Kidney epithelial cell (primary cell): Measurements from ENCODE around the gene FAS. TPM values are rescaled to one million over a fixed set of nuclear protein-coding genes. Genes with fewer than 3 reads are reported as not detected.

ENCODE experiments used
- DNase-seq: peaks from one replicate; pipeline ENCODE4 v3.0.0-alpha.2; 2010; ENCODE audit warnings: low read depth
- H3K27me3 ChIP-seq: 2 replicates; pipeline ENCODE4 v1.6.0; 2011; ENCODE audit warnings: low read length; ENCODE audit not compliant: control insufficient read depth, insufficient read depth
- H3K36me3 ChIP-seq: 2 replicates; pipeline ENCODE4 v1.5.1; 2011; ENCODE audit warnings: low read length; ENCODE audit not compliant: control insufficient read depth, insufficient read depth
- H3K4me3 ChIP-seq: 2 replicates; pipeline ENCODE4 v1.5.1; 2011; ENCODE audit warnings: low read depth, mild to moderate bottlenecking, control low read depth, low read length
- CTCF ChIP-seq: IDR thresholded peaks from 2 replicates; pipeline ENCODE4 v1.5.1; 2011; ENCODE audit warnings: mild to moderate bottlenecking, moderate library complexity, low read length, control low read depth, inconsistent platforms; ENCODE audit not compliant: insufficient read depth, poor library complexity, severe bottlenecking
- total RNA-seq: library from RNA; depleted of rRNA; stranded (reverse); fragments of >200 nt; gene quantifications from 2 replicates; pipeline ENCODE4 v1.2.3, GENCODE V29; 2015

Gene FAS
- total RNA-seq, 1 donor from 2014 or later: 41.1 TPM

GRCh38 chr10:88971221-88972061 lies 19.2 kb upstream of the FAS start:
- Histone ChIP-seq H3K27me3 (no peaks in the 10 kb centered on the region), H3K36me3 (no peaks in the 10 kb centered on the region), H3K4me3 (no peak overlapping the region)
- no peak for TF ChIP-seq CTCF
- DNase-seq: no peak

- no peak for DNase-seq
- TF ChIP-seq CTCF: no peak
Observed at GRCh38 chr10:88974012-88974411, 16.6 kb upstream of the FAS start.

GRCh38 chr10:88974446-88975376 lies 15.9 kb upstream of the FAS start:
- no peak for DNase-seq
- no peak for TF ChIP-seq CTCF
- Histone ChIP-seq H3K4me3 (no peak overlapping the region), H3K36me3 (no peaks in the 10 kb centered on the region), H3K27me3 (no peaks in the 10 kb centered on the region)

More at GRCh38 chr10:88974012-88974411, 16.6 kb upstream of the FAS start:
- no peaks in the 10 kb centered on the region for H3K27me3 ChIP-seq
- H3K4me3 ChIP-seq: no peak overlapping the region
- H3K36me3 ChIP-seq: no peaks in the 10 kb centered on the region

GRCh38 chr10:88975377-88975720 lies 15.2 kb upstream of the FAS start:
- no peaks in the 10 kb centered on the region for H3K27me3 ChIP-seq
- DNase-seq: no peak
- no peaks in the 10 kb centered on the region for H3K36me3 ChIP-seq
- no peak overlapping the region for H3K4me3 ChIP-seq
- TF ChIP-seq CTCF: no peak

- DNase-seq: no peak
- Histone ChIP-seq H3K27me3 (no peaks in the 10 kb centered on the region), H3K4me3 (no peak overlapping the region), H3K36me3 (no peaks in the 10 kb centered on the region)
- no peak for TF ChIP-seq CTCF
Observed at GRCh38 chr10:88978463-88978862, 12.1 kb upstream of the FAS start.
